ENCODE measurements around the gene CR2.

The CR2 gene

DNA sequence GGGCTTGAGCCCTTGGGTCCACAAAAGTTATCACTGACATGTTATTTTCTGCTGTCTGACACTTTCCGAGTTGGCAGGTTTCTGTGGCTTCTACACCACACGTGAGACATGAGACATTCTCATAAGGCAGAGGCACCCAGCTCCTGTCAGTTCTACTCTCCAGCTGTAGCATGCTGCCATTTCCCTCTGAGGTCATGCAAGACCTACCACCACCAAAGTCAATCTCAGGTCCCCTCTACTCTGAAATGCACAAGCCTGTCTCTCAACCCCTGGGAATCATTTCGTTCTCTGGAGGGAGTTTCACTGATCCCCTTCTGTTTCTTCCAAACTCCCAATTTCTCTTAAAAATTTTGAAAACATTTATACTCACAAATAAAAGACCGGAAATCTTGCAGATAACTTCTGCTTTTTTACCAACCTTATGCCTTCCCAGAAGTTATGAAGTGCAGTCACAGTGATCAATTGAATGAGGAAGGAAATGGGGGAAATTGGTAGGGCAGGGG, 39.5 kb upstream of the CR2 start:
- TF ChIP-seq SIN3A (IDR thresholded peaks at IDR 0.05; ENCODE audit: borderline replicate concordance, insufficient read depth, low read length): no peak
- TF ChIP-seq TAF1 (IDR thresholded peaks at IDR 0.05; ENCODE audit: borderline replicate concordance, insufficient read depth, low read length): no peak
- no peak for TF ChIP-seq FOXP2 (optimal IDR thresholded peaks at IDR 0.05; ENCODE audit: borderline replicate concordance, extremely low read depth, extremely low read length, insufficient read depth)

DNA sequence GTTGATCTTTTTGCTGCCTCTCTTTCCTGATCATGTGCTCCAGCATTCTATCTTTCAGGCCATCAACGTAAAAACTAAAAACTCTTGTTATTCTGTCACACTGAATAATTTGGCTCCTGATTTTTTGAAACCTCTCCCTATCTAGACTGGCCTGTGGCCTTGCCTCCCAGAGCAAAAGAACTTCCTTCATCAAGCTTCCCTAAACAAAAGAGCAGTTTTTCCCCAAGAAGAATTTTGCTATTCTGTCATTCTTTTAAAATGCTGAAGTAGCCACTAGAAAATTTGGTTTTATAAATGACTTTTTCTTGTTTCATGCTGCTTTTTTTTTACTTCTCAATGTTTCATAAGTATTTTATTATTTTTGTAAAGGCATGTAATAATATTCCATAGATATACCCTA, 37.1 kb upstream of the CR2 start:
- TF ChIP-seq TAF1 (IDR thresholded peaks at IDR 0.05; ENCODE audit: borderline replicate concordance, insufficient read depth, low read length) (no peak), POLR2AphosphoS5 (IDR thresholded peaks at IDR 0.05; ENCODE audit: low read depth, low read length) (no peak), FOXP2 (optimal IDR thresholded peaks at IDR 0.05; ENCODE audit: borderline replicate concordance, extremely low read depth, extremely low read length, insufficient read depth) (no peak), SIN3A (IDR thresholded peaks at IDR 0.05; ENCODE audit: borderline replicate concordance, insufficient read depth, low read length) (no peak)
- TF ChIP-seq, protein P1, sequence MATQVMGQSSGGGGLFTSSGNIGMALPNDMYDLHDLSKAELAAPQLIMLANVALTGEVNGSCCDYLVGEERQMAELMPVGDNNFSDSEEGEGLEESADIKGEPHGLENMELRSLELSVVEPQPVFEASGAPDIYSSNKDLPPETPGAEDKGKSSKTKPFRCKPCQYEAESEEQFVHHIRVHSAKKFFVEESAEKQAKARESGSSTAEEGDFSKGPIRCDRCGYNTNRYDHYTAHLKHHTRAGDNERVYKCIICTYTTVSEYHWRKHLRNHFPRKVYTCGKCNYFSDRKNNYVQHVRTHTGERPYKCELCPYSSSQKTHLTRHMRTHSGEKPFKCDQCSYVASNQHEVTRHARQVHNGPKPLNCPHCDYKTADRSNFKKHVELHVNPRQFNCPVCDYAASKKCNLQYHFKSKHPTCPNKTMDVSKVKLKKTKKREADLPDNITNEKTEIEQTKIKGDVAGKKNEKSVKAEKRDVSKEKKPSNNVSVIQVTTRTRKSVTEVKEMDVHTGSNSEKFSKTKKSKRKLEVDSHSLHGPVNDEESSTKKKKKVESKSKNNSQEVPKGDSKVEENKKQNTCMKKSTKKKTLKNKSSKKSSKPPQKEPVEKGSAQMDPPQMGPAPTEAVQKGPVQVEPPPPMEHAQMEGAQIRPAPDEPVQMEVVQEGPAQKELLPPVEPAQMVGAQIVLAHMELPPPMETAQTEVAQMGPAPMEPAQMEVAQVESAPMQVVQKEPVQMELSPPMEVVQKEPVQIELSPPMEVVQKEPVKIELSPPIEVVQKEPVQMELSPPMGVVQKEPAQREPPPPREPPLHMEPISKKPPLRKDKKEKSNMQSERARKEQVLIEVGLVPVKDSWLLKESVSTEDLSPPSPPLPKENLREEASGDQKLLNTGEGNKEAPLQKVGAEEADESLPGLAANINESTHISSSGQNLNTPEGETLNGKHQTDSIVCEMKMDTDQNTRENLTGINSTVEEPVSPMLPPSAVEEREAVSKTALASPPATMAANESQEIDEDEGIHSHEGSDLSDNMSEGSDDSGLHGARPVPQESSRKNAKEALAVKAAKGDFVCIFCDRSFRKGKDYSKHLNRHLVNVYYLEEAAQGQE (IDR thresholded peaks at IDR 0.05; ENCODE audit: insufficient read depth in 1 of 2, low read depth in 2 of 2, low read length in 2 of 2): no peak

DNA sequence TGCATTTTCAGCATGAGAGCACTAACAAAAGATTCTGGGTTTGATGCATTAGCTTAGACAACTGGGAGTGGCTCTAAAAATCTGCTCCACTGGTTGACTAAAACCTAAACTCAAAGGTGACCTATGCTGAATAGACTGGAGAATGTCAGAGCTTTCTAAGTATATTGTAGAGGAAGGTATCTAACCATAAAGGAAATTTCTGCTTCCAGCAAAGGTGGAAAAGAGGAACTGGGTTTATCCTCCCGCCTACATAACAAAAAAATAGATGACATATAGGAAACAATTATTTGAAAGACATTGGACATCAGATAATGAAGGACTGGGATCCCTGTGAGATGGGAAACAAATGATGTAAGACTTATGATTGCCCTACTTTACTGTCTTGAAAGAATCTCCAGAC, 35.8 kb upstream of the CR2 start:
- no peak for TF ChIP-seq TAF1 (IDR thresholded peaks at IDR 0.05; ENCODE audit: borderline replicate concordance, insufficient read depth, low read length)
- TF ChIP-seq FOXP2 (optimal IDR thresholded peaks at IDR 0.05; ENCODE audit: borderline replicate concordance, extremely low read depth, extremely low read length, insufficient read depth): no peak
- TF ChIP-seq SIN3A (IDR thresholded peaks at IDR 0.05; ENCODE audit: borderline replicate concordance, insufficient read depth, low read length): no peak
- TF ChIP-seq POLR2AphosphoS5 (IDR thresholded peaks at IDR 0.05; ENCODE audit: low read depth, low read length): no peak
- TF ChIP-seq, protein P1 (IDR thresholded peaks at IDR 0.05; ENCODE audit: insufficient read depth in 1 of 2, low read depth in 2 of 2, low read length in 2 of 2): no peak

DNA sequence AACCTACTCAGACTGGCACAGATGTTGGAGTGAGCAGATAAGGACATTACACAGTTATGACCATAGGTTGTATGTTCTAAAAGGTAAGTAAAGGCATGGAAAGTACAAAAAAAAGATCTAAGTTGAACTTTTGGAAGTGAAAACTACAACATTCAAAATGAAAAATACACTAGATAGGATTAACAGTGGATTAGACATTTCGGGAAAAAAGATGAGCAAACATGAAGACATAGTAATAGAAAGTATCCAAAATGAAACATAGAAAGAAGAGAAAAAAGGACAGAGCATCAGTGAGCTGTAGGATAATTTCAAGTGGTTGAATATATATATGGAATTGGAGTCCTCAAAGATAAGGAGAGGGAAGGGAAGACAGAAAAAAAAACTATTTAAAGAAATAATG, 34.0 kb upstream of the CR2 start:
- TF ChIP-seq, protein P1 (IDR thresholded peaks at IDR 0.05; ENCODE audit: insufficient read depth in 1 of 2, low read depth in 2 of 2, low read length in 2 of 2): no peak
- no peak for TF ChIP-seq FOXP2 (optimal IDR thresholded peaks at IDR 0.05; ENCODE audit: borderline replicate concordance, extremely low read depth, extremely low read length, insufficient read depth)
- TF ChIP-seq SIN3A (IDR thresholded peaks at IDR 0.05; ENCODE audit: borderline replicate concordance, insufficient read depth, low read length): no peak
- no peak for TF ChIP-seq POLR2AphosphoS5 (IDR thresholded peaks at IDR 0.05; ENCODE audit: low read depth, low read length)
- no peak for TF ChIP-seq TAF1 (IDR thresholded peaks at IDR 0.05; ENCODE audit: borderline replicate concordance, insufficient read depth, low read length)

DNA sequence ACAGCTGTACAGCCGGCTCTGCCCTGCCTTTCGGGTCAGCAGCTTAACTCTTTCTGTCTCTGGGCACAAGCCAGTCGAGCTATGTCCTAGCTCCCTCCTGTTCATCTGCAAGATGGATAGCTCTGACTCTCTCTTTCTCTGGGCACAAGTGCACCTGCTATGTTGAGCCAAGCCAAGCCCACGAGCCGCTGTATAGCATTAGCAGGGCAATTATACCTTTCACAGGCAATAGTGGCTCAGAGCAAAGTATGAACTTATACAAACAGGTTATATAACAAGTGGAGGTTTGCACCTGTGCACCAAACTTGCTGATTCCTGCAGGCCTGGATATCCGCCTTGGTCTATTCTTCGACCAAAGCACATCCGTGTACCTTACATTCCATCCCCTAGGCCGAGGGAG, 33.0 kb upstream of the CR2 start:
- TF ChIP-seq, protein P1 (IDR thresholded peaks at IDR 0.05; ENCODE audit: insufficient read depth in 1 of 2, low read depth in 2 of 2, low read length in 2 of 2): no peak
- TF ChIP-seq FOXP2 (optimal IDR thresholded peaks at IDR 0.05; ENCODE audit: borderline replicate concordance, extremely low read depth, extremely low read length, insufficient read depth) (no peak), TAF1 (IDR thresholded peaks at IDR 0.05; ENCODE audit: borderline replicate concordance, insufficient read depth, low read length) (no peak), POLR2AphosphoS5 (IDR thresholded peaks at IDR 0.05; ENCODE audit: low read depth, low read length) (no peak), SIN3A (IDR thresholded peaks at IDR 0.05; ENCODE audit: borderline replicate concordance, insufficient read depth, low read length) (no peak)

Measured in PFSK-1 (cell line).